HFFc6 (cell line): ENCODE results near the gene ARID5A. TPM values are rescaled to one million over a fixed set of nuclear protein-coding genes. Genes with fewer than 3 reads are reported as not detected.

Experiments used
- DNase-seq: peaks from one replicate; pipeline ENCODE4 v3.0.0-alpha.2; 2018
- H3K27ac Mint-ChIP-seq: 2 replicates; pipeline ENCODE4 v1.8.0; 2020; ENCODE audit warnings: mild to moderate bottlenecking, mixed read lengths
- H3K27me3 Mint-ChIP-seq: 2 replicates; pipeline ENCODE4 v1.8.0; 2021; ENCODE audit warnings: mild to moderate bottlenecking, moderate library complexity, mixed read lengths; ENCODE audit not compliant: insufficient read depth
- H3K36me3 Mint-ChIP-seq: 2 replicates; pipeline ENCODE4 v1.8.0; 2021; ENCODE audit warnings: low read depth, mixed read lengths
- H3K4me1 Mint-ChIP-seq: 2 replicates; pipeline ENCODE4 v1.8.0; 2020; ENCODE audit warnings: low read depth, mixed read lengths
- H3K4me3 Mint-ChIP-seq: 2 replicates; pipeline ENCODE4 v1.8.0; 2020; ENCODE audit warnings: mild to moderate bottlenecking, moderate library complexity, mixed read lengths
- H3K9me3 Mint-ChIP-seq: 2 replicates; pipeline ENCODE4 v1.8.0; 2020; ENCODE audit warnings: mild to moderate bottlenecking, mixed read lengths
- CTCF ChIP-seq: fragments of 200-600 bp; sonication (generic); IDR thresholded peaks from 2 replicates; pipeline ENCODE4 v1.5.0; 2021; ENCODE audit warnings: antibody characterized with exemption, mild to moderate bottlenecking
- total RNA-seq, 6 experiments: library from RNA; stranded (reverse); fragmentation: NEBNext Ultra II Directional; extraction: Animal tissue kit (Norgen Biotek cat#: 25700); gene quantifications; 2 replicates in 1 of 6; 3 replicates in 5 of 6; pipeline ENCODE4 v1.2.3, GENCODE V29; 2021

The ARID5A gene
- total RNA-seq, 6 experiments from 2014 or later: 9.6 to 13.6 (median 10.0) TPM

DNA sequence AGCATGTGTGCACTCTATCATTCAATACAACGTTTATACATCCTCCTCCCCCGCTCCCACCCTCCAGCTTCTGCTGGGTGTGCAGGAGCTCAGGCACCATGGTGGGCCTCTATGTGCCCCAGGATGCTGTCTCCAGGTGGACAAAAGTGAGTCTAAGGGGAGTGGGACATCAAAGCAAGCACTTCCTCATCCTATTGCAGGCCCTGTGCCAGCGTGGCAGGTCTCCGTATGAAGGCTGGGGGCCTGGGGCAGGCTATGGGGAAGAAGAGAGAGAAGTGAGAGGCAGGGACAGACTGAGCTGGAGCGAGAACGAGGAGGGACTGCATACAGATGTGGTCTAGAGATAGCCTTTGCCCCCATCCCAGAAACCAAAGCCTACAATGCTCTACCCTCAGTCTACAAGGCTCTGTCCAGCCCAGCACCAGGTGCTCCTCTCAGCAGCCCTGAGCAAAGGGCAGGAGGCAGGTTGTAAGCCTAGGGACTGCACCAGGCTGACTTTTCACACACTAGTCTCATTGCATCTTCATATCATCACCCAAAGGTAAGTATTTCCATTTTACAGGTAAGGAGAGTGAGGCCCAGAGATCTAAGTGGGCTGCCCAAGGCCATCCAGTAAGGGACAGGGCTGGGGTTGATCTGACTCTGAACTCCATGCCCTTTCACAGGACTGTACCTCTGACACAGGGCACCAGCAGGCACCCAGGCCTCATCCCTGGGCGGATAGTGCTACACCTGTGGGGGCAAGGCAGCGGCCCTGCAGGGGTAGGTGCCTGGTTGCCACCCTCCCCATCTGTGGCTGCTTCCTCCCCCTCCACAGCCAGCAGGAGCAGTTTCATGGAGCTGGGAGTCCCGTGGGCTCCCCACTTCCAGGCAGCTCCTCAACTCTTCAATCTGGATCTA lies 14.0 kb upstream of the ARID5A start:
- no peak for TF ChIP-seq CTCF
- no peak for DNase-seq
- no peak overlapping the region for H3K27ac Mint-ChIP-seq
- peaks cover 7% of the 10 kb centered on the region for H3K9me3 Mint-ChIP-seq
- peaks cover 17% of the 10 kb centered on the region for H3K4me1 Mint-ChIP-seq
- no peak overlapping the region for H3K4me3 Mint-ChIP-seq
- peaks cover 15% of the 10 kb centered on the region for H3K27me3 Mint-ChIP-seq
- H3K36me3 Mint-ChIP-seq: 0 out of 2 replicates have a peak, but pooled peaks cover under 1% of the 10 kb centered on the region

- Mint-ChIP-seq H3K9me3 (no peaks in the 10 kb centered on the region), H3K27me3 (peaks cover 15% of the 10 kb centered on the region), H3K4me3 (peak overlapping the region; percentile 3; the same call in 1 of the 2 replicates), H3K4me1 (peaks cover 29% of the 10 kb centered on the region), H3K36me3 (no peaks in the 10 kb centered on the region), H3K27ac (no peak overlapping the region)
- TF ChIP-seq CTCF: no peak
- DNase-seq: peak; percentile 55
These were observed 12.7 kb upstream of the ARID5A start for GRCh38 chr2:96523659-96524481.

DNA sequence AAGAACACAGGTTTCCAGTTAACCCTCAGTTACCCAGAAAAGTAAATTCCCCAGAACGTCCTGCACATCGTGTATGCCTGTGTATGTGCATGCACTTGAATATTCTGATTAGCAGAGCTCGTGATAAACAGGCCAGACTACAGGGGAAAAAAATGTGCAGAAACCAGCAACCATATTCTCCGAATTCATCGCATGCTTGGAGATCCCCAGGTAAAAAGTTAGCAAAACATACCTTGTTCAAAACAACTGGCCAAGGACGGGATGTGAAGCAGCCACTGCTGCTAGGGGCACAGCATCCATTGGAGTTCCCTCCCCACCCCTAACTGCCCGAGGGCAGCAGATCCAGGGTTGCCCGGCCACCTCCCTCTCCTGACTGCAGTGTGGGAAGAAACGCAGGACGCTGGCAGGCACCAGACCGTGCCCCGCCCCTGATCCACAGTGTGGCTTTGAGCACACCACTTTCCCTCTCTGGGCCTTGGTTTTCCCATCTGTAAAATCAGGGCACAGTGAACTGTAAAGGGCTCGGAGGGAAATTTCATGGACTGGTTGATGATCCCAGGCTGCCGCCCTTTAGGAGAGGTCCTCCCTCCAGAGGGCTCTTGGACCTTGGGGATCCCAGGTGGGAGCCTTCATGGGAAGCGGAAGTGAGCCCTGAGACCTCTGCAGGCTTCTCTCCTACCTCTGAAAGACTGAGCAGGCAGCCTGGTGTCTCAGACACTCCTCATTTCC lies 11.9 kb upstream of the ARID5A start:
- no peak for DNase-seq
- TF ChIP-seq CTCF: no peak
- peaks cover 11% of the 10 kb centered on the region for H3K27me3 Mint-ChIP-seq
- H3K4me1 Mint-ChIP-seq: peaks cover 33% of the 10 kb centered on the region
- H3K27ac Mint-ChIP-seq: no peak overlapping the region
- H3K9me3 Mint-ChIP-seq: no peaks in the 10 kb centered on the region
- no peak overlapping the region for H3K4me3 Mint-ChIP-seq
- no peaks in the 10 kb centered on the region for H3K36me3 Mint-ChIP-seq

DNA sequence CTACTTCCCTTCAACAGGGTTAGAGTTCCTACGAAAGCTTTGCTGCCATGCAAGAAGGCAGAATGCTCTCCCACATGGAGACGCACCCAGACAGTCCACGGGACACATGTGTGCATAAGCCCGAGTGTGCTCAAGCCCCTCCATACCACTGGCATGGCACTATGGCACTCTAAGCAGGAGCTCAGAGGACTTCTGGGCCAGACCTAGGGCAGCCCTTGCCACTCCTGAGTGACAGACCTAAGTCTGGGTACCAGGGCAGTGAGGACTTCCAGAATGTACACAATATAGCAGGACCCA lies 11.4 kb upstream of the ARID5A start:
- DNase-seq: no peak
- no peak overlapping the region for H3K27ac Mint-ChIP-seq
- H3K36me3 Mint-ChIP-seq: no peaks in the 10 kb centered on the region
- H3K4me1 Mint-ChIP-seq: peaks cover 38% of the 10 kb centered on the region
- H3K27me3 Mint-ChIP-seq: peaks cover 11% of the 10 kb centered on the region
- TF ChIP-seq CTCF: no peak
- H3K9me3 Mint-ChIP-seq: no peaks in the 10 kb centered on the region
- no peak overlapping the region for H3K4me3 Mint-ChIP-seq

DNA sequence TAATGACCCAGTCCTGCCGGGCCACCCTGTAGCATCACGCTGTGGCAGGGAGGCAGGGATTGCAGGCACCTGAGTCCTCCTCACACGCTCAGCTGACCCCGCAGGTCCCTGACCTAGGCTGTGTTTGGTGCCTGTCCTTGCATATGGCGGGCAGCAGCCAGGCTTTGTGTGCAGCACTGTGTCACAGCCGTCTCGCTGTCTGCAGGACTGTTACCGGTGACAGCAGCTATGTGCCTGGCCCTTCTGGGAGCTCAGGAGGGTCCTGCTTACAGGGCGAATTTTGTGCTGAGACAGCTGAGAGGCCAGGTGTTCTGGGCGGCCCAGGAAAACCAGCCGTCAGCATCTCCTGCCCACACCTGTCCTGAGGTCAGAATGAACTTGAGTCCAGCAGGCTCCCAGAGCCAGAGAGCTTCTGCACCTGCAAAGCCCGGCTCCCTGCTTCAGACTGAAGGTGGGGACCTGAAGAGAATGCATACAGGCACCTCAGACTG lies 10.4 kb upstream of the ARID5A start:
- no peak for TF ChIP-seq CTCF
- Mint-ChIP-seq H3K9me3 (no peaks in the 10 kb centered on the region), H3K4me3 (no peak overlapping the region), H3K4me1 (peaks cover 48% of the 10 kb centered on the region), H3K27me3 (peaks cover 11% of the 10 kb centered on the region), H3K27ac (no peak overlapping the region), H3K36me3 (no peaks in the 10 kb centered on the region)
- DNase-seq: no peak
